NCI-H2029 treated with DMSO at 0.1 percent for 48 hours (cell line): Measurements from ENCODE around the gene SERPINA7.
"Not testable (repeated sequence)": the region's sequence is repeated elsewhere in the genome, so short reads cannot be mapped to it uniquely, and the experiment has no call there.

Experiments used
- DNase-seq: peaks from one replicate; lab custom pipeline; 2025; lab: John Stamatoyannopoulos, UW

Gene SERPINA7

GRCh38 chrX:106038625-106039024, at the start of gene SERPINA7:
Gene SERPINA7, minus strand, starts transcription at chrX:106038727. Its CDS starts 1,669 bp downstream, at chrX:106037058.
- DNase-seq, result no peak

- no peak for DNase-seq
These were observed 30.5 kb upstream of the SERPINA7 start for GRCh38 chrX:106069048-106069447.

GRCh38 chrX:106050054-106050453, 11.5 kb upstream of the SERPINA7 start:
- DNase-seq, result no peak

- DNase-seq, result no peak
These were observed 3.8 kb upstream of the SERPINA7 start for GRCh38 chrX:106042296-106042695.

GRCh38 chrX:106040861-106041260, 2.3 kb upstream of the SERPINA7 start:
- DNase-seq, result no peak

GRCh38 chrX:106039920-106040319, 1.4 kb upstream of the SERPINA7 start:
- DNase-seq, result no peak

- DNase-seq, result no peak
These were observed 573 bp downstream of the SERPINA7 start for GRCh38 chrX:106037835-106038473.

- DNase-seq, result no peak
These were observed 1.8 kb downstream of the SERPINA7 start for GRCh38 chrX:106036716-106037115.

- no peak for DNase-seq
These were observed 3.5 kb downstream of the SERPINA7 start for GRCh38 chrX:106035064-106035463.

GRCh38 chrX:106023947-106024346, 14.6 kb downstream of the SERPINA7 start:
- DNase-seq, result no peak

- no peak for DNase-seq
These were observed 16.3 kb downstream of the SERPINA7 start for GRCh38 chrX:106022238-106022637.

- DNase-seq, result no peak
These were observed 24.3 kb downstream of the SERPINA7 start for GRCh38 chrX:106014119-106014775.

GRCh38 chrX:106009145-106009544, 29.4 kb downstream of the SERPINA7 start:
- no peak for DNase-seq

GRCh38 chrX:106007815-106008214, 30.7 kb downstream of the SERPINA7 start:
- no peak for DNase-seq

- DNase-seq, result no peak
These were observed 32.8 kb downstream of the SERPINA7 start for GRCh38 chrX:106005684-106006083.

GRCh38 chrX:106000609-106001008, 37.9 kb downstream of the SERPINA7 start:
- not testable (repeated sequence) for DNase-seq

GRCh38 chrX:106000203-106000602, 38.3 kb downstream of the SERPINA7 start:
- DNase-seq, result no peak

- no peak for DNase-seq
These were observed 39.2 kb downstream of the SERPINA7 start for GRCh38 chrX:105999294-105999693.

GRCh38 chrX:105988487-105988886, 50.0 kb downstream of the SERPINA7 start:
- DNase-seq, result not testable (repeated sequence)
